ENCODE measurements around the gene PCDHB9. TPM values are rescaled to one million over a fixed set of nuclear protein-coding genes. Genes with fewer than 3 reads are reported as not detected.
"Not testable (repeated sequence)": the region's sequence is repeated elsewhere in the genome, so short reads cannot be mapped to it uniquely, and the experiment has no call there.

Gene PCDHB9
- total RNA-seq, 4 donors from 2014 or later, result 2.0 to 3.9 (median 3.0) TPM

GRCh38 chr5:141155540-141156374 lies 31.2 kb upstream of the PCDHB9 start:
- Histone ChIP-seq H3K9me3 (no peaks in the 10 kb centered on the region), H3K27me3 (no peaks in the 10 kb centered on the region), H3K27ac (no peak overlapping the region), H3K4me3 (replicated peaks in 1 of 3) (no peak overlapping the region), H3K36me3 (no peaks in the 10 kb centered on the region), H3K4me1 (no peaks in the 10 kb centered on the region)
- no peak for DNase-seq
- intact Hi-C loops (cut with DNase I), result no loop called here
- WGBS, 2 donors, result 23 to 55% methylated on average over 21 of the region's 21 CpGs
- TF ChIP-seq CTCF (IDR thresholded peaks at IDR 0.05) (no peak), POLR2A (IDR thresholded peaks at IDR 0.05) (no peak)

- H3K9me3 ChIP-seq; H3K27me3 ChIP-seq; H3K4me3 ChIP-seq (replicated peaks in 1 of 3); H3K27ac ChIP-seq; DNase-seq; intact Hi-C loops (cut with DNase I); H3K4me1 ChIP-seq; H3K36me3 ChIP-seq: not testable (repeated sequence)
- 21 to 28% methylated on average over 11 to 12 of the region's 38 CpGs for WGBS, 2 donors
Observed at GRCh38 chr5:141157356-141157755, 29.6 kb upstream of the PCDHB9 start.

GRCh38 chr5:141157901-141158300 lies 29.1 kb upstream of the PCDHB9 start:
- H3K4me3 ChIP-seq (replicated peaks in 1 of 3); H3K9me3 ChIP-seq; intact Hi-C loops (cut with DNase I); DNase-seq; H3K36me3 ChIP-seq; H3K4me1 ChIP-seq; H3K27me3 ChIP-seq; H3K27ac ChIP-seq: not testable (repeated sequence)
- 39 to 53% methylated on average over 5 to 7 of the region's 28 CpGs for WGBS, 2 donors

GRCh38 chr5:141172381-141173204 lies 14.4 kb upstream of the PCDHB9 start, which contains the start of gene PCDHB7:
Gene PCDHB7, plus strand, starts transcription at chr5:141172644. Its CDS starts 192 bp downstream, at chr5:141172836.
- no peaks in the 10 kb centered on the region for H3K36me3 ChIP-seq
- TF ChIP-seq CTCF (IDR thresholded peaks at IDR 0.05) (peak in 2 of 6 experiments; percentile 21 to 38), POLR2A (IDR thresholded peaks at IDR 0.05) (no peak)
- intact Hi-C loops (cut with DNase I), result no loop called here
- 21 to 43% methylated on average over 20 of the region's 20 CpGs for WGBS, 2 donors
- no peaks in the 10 kb centered on the region for H3K4me1 ChIP-seq
- no peaks in the 10 kb centered on the region for H3K9me3 ChIP-seq
- DNase-seq, result peak; percentile 4 to 23
- no peak within 1 kb of the TSS for H3K27ac ChIP-seq
- H3K27me3 ChIP-seq, result no peaks in the 10 kb centered on the region
- no peak within 1 kb of the TSS for H3K4me3 ChIP-seq (replicated peaks in 1 of 3)

DNA sequence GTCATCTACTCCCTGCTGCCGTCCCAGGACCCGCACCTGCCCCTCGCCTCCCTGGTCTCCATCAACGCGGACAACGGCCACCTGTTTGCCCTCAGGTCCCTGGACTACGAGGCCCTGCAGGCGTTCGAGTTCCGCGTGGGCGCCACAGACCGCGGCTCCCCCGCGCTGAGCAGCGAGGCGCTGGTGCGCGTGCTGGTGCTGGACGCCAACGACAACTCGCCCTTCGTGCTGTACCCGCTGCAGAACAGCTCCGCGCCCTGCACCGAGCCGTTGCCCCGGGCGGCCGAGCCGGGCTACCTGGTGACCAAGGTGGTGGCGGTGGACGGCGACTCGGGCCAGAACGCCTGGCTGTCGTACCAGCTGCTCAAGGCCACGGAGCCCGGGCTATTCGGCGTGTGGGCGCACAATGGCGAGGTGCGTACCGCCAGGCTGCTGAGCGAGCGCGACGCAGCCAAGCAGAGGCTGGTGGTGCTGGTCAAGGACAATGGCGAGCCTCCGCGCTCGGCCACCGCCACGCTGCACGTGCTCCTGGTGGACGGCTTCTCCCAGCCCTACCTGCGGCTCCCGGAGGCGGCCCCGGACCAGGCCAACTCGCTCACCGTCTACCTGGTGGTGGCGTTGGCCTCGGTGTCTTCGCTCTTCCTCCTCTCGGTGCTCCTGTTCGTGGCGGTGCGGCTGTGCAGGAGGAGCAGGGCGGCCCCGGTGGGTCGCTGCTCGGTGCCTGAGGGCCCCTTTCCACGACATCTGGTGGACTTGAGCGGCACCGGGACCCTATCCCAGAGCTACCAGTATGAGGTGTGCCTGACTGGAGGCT lies 12.5 kb upstream of the PCDHB9 start:
- H3K27me3 ChIP-seq; H3K4me1 ChIP-seq; H3K27ac ChIP-seq; H3K4me3 ChIP-seq (replicated peaks in 1 of 3); DNase-seq; H3K9me3 ChIP-seq; H3K36me3 ChIP-seq; intact Hi-C loops (cut with DNase I): not testable (repeated sequence)
- 30 to 65% methylated on average over 55 to 76 of the region's 79 CpGs for WGBS, 2 donors

- no peak for TF ChIP-seq CTCF (IDR thresholded peaks at IDR 0.05)
- no peak for TF ChIP-seq POLR2A (IDR thresholded peaks at IDR 0.05)
- no peaks in the 10 kb centered on the region for H3K9me3 ChIP-seq
- 44 to 66% methylated on average over 1 of the region's 1 CpG for WGBS, 2 donors
- H3K27ac ChIP-seq, result no peak overlapping the region
- intact Hi-C loops (cut with DNase I), result no loop called here
- no peaks in the 10 kb centered on the region for H3K4me1 ChIP-seq
- H3K27me3 ChIP-seq, result no peaks in the 10 kb centered on the region
- no peak for DNase-seq
- H3K36me3 ChIP-seq, result no peaks in the 10 kb centered on the region
- H3K4me3 ChIP-seq (replicated peaks in 1 of 3), result no peak overlapping the region
Observed at GRCh38 chr5:141175933-141176332, 11.0 kb upstream of the PCDHB9 start.

DNA sequence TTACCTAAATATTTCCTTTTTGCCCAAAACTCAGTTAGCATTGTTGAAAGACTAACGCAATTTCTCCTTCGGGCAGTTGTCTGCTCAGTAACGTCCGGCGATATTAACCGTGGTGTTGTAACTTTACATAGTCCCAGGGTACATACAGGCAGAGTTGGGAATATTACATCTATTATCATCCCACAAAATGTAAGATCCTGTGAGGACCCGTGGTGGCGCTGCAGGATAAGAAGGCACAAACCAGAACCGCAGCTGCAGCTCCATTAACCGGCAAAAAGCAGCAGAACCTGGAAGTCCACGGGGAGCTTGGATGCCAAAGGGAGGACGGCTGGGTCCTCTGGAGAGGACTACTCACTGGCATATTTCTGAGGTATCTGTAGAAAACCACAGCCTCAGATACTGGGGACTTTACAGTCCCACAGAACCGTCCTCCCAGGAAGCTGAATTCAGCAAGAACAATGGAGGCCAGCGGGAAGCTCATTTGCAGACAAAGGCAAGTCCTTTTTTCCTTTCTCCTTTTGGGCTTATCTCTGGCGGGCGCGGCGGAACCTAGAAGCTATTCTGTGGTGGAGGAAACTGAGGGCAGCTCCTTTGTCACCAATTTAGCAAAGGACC lies 9.3 kb upstream of the PCDHB9 start, which contains the start of gene PCDHB8:
Gene PCDHB8 (plus strand): TSS at position 214 of the 615 bp plus-strand sequence. CDS start 245 bp downstream, at position 459.
- DNase-seq; H3K36me3 ChIP-seq; H3K27me3 ChIP-seq; H3K27ac ChIP-seq; H3K9me3 ChIP-seq; H3K4me3 ChIP-seq (replicated peaks in 1 of 3); intact Hi-C loops (cut with DNase I); H3K4me1 ChIP-seq: not testable (repeated sequence)
- WGBS, 2 donors, result 24 to 49% methylated on average over 14 to 17 of the region's 18 CpGs

- intact Hi-C loops (cut with DNase I); H3K27me3 ChIP-seq: not testable (repeated sequence)
Observed at GRCh38 chr5:141179371-141179770, 7.6 kb upstream of the PCDHB9 start.

More at GRCh38 chr5:141179371-141179770, 7.6 kb upstream of the PCDHB9 start:
- not testable (repeated sequence) for H3K27ac ChIP-seq; H3K4me3 ChIP-seq (replicated peaks in 1 of 3); H3K9me3 ChIP-seq; DNase-seq; H3K36me3 ChIP-seq; H3K4me1 ChIP-seq
- WGBS, 2 donors, result 27 to 67% methylated on average over 35 of the region's 39 CpGs

Data from thyroid gland (tissue), 4 donors.